Activated naive CD8-positive, alpha-beta T cell treated with anti-CD3 and anti-CD28 coated beads, Interleukin-2, amount 10 ng/mL, durations not matched to agents 7 days and 5 days (primary cell): ENCODE results near the gene NBPF3. TPM values are rescaled to one million over a fixed set of nuclear protein-coding genes. Genes with fewer than 3 reads are reported as not detected.

ENCODE experiments used
- total RNA-seq, 2 experiments: library from RNA; stranded (reverse); gene quantifications; one replicate each; pipeline ENCODE4 v1.2.3, GENCODE V29; 2021

NBPF3 gene
- total RNA-seq, 2 experiments from 2014 or later, result 8.5 to 12.3 TPM

Other genes starting within 250 kb of the NBPF3 start
- gene ECE1, start 149.7 kb upstream of the NBPF3 start, total RNA-seq, result 10 to 100 TPM; 83.2 to 85.5 TPM
- gene ALPL, start 69.3 kb downstream of the NBPF3 start, total RNA-seq, result not detected
- gene RAP1GAP, start 229.2 kb downstream of the NBPF3 start, total RNA-seq, result under 1 TPM; 0.37 to 0.69 TPM